Measurements from ENCODE around the gene HDGF.
"Not testable (repeated sequence)": the region's sequence is repeated elsewhere in the genome, so short reads cannot be mapped to it uniquely, and the experiment has no call there.

The HDGF gene

DNA sequence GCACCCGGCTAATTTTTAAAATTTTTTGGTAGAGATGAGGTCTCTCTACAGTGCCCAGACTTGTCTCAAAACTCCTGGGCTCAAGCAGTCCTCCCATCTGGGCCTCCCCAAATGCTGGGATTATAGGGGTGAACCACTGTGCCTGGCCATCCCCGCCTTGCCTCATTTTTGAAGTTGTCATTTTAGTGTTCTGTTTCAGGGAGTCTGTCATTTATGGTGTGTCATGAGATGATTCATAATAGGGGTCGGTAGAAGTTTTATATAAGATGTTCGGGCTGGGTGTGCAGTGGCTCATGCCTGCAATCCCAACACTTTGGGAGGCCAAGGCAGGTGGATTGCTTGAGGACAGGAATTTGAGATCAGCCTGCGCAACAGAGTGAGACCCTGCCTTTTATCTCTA lies 24.3 kb upstream of the HDGF start:
- Mint-ChIP-seq H3K27me3 (ENCODE audit: low read depth) (no peaks in the 10 kb centered on the region), H3K9me3 (no peaks in the 10 kb centered on the region), H3K4me3 (no peak overlapping the region), H3K36me3 (ENCODE audit: low read depth) (peaks cover 17% of the 10 kb centered on the region), H3K27ac (no peak overlapping the region), H3K4me1 (ENCODE audit: low read depth) (peaks cover 35% of the 10 kb centered on the region)
- no peak for DNase-seq (ENCODE audit: low spot score)

DNA sequence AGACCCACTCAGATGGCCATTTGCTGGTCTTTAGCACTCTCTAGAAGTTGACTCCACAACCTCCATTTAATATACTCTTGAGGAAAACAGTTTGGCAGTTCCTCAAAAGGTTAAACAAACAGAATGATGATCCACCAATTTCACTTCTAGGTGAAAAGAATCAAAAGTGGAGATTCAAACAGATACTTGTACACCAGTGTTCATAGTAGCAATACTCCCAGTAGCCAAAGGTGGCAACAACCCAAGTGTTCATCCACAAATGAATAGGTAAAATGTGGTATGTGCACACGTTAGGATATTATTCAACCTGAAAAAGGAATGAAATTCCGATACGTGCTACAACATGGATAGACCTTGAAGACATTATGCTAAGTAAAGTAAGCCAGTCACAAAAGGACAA lies 22.1 kb upstream of the HDGF start:
- Mint-ChIP-seq H3K4me3 (no peak overlapping the region), H3K9me3 (no peaks in the 10 kb centered on the region), H3K4me1 (ENCODE audit: low read depth) (peaks cover 49% of the 10 kb centered on the region), H3K36me3 (ENCODE audit: low read depth) (peaks cover 26% of the 10 kb centered on the region), H3K27me3 (ENCODE audit: low read depth) (no peaks in the 10 kb centered on the region), H3K27ac (no peak overlapping the region)
- DNase-seq (ENCODE audit: low spot score), result no peak

DNA sequence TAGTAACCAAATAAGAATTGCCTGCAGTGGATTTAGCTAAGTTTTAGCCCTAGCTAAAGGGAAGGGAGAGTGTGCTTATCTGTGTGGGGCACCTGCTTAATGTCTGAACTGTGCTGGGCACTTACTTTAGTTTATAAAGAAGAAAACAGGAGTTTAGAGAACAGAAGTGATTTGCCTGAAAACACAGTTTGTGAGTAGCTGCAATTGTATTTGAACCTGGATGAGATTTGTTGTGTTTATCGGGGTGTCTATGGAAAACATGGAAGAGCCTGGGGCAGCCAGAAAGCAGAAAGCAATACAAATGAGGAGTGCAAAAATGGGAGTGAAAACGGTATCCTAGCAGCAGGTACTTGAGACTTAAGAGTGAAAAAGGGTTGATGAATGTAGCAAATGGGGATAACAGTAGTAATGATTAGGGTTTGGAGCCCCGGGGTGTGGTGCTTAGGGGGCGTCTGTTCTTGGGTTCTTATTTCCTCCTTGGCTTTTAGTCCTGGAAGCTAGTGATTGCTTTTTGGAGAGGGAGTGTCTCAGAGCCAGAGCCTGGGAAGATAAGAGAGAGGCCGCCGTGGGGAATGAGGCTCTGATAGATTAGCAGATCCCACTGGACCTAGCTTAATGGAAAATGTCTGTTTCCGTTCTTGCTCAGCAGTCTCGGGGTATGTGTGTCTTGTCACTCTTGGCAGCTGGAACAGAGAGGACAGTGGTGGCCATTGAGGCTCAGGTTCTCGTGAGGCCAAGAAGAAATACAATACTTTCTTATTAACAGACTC lies 21.4 kb upstream of the HDGF start:
- H3K27me3 Mint-ChIP-seq (ENCODE audit: low read depth), result no peaks in the 10 kb centered on the region
- peak overlapping the region; percentile 5 for H3K27ac Mint-ChIP-seq
- H3K9me3 Mint-ChIP-seq, result no peaks in the 10 kb centered on the region
- peaks cover 31% of the 10 kb centered on the region for H3K36me3 Mint-ChIP-seq (ENCODE audit: low read depth)
- no peak overlapping the region for H3K4me3 Mint-ChIP-seq
- H3K4me1 Mint-ChIP-seq (ENCODE audit: low read depth), result peaks cover 49% of the 10 kb centered on the region
- DNase-seq (ENCODE audit: low spot score), result no peak

DNA sequence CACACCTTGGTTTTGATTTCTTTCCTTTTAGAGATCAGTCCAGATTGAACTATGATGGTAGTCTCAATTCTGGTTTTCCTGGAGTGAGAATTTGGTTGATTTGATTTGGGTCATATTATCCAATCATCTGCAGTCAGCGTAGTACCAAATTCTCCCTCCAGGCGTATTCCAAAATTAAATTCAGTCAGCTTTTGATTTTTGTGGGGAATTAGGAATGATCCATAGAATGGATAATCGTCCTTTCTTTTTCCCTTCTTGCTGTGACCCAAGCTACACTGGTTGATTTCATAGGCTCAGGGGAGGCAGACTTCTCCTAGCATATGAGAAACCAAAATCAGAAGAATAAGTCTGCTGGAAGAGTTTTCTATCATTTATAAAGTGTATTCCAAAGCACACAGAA lies 20.7 kb upstream of the HDGF start:
- H3K4me3 Mint-ChIP-seq, result no peak overlapping the region
- H3K27ac Mint-ChIP-seq, result no peak overlapping the region
- no peaks in the 10 kb centered on the region for H3K9me3 Mint-ChIP-seq
- H3K4me1 Mint-ChIP-seq (ENCODE audit: low read depth), result peaks cover 43% of the 10 kb centered on the region
- DNase-seq (ENCODE audit: low spot score), result no peak
- H3K36me3 Mint-ChIP-seq (ENCODE audit: low read depth), result peaks cover 31% of the 10 kb centered on the region
- H3K27me3 Mint-ChIP-seq (ENCODE audit: low read depth), result no peaks in the 10 kb centered on the region

DNA sequence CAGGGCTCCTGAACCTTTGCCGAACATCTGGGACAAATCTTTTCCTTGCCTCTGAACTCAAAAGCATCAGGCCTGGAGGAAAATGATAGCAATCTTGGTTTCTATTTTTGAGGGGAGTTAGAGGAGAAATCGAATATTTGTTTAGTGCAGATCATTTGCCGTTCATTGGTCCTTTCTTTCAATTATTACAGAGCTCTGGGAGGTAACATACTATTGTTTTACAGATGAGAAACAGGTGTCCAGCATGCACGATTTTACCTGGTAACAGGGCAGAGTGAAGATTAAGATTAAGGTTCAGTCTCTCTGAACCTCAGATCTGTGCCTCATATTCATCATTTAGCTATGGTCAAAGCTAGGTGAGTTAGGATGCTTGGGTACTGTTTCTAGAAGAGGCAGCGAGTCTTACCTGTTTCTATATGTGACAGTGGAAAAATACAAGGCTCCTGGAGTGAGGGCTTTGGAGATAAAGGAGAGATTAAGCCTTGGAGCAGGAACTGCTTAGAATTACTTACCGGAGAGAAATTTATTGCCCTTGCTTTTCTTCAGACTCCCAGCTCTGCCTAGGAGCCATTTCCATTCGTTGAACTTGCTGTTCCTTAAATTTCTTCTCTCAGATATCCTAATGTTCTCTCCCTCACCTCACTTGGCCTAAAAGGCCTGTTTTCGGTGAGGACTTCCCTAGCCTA lies 17.3 kb upstream of the HDGF start:
- H3K9me3 Mint-ChIP-seq, result no peaks in the 10 kb centered on the region
- H3K4me3 Mint-ChIP-seq, result no peak overlapping the region
- no peak overlapping the region for H3K27ac Mint-ChIP-seq
- peaks cover 29% of the 10 kb centered on the region for H3K36me3 Mint-ChIP-seq (ENCODE audit: low read depth)
- no peaks in the 10 kb centered on the region for H3K27me3 Mint-ChIP-seq (ENCODE audit: low read depth)
- H3K4me1 Mint-ChIP-seq (ENCODE audit: low read depth), result peaks cover 42% of the 10 kb centered on the region
- no peak for DNase-seq (ENCODE audit: low spot score)

DNA sequence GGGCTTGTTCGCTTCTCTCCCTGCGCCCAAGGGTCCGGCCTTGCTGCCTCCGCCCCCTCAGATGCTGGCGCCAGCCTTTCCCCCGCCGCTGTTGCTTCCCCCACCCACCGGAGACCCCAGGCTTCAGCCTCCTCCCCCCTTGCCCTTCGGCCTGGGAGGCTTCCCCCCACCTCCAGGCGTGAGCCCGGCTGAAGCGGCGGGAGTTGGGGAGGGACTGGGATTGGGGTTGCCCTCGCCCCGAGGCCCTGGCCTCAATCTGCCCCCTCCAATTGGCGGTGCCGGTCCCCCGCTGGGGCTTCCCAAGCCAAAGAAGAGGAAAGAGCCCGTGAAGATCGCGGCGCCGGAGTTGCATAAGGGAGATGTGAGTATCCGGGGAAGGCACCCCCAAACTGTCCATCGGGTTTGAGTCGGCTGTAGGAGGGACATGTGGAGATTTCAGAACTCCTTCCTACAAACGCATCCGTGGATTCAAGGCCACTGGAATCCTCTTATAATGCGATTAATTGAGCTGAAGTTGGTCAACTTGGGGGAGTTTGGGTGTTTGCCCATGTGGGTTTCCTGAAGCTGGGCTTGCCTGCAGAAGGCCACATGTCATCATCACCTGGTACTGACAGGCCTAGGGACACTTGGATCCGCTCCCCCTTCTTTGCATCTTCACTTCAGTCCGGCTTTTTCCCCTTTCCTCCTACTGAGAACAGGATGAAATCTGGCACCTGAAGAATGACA lies 16.6 kb upstream of the HDGF start:
- H3K27me3 Mint-ChIP-seq (ENCODE audit: low read depth), result no peaks in the 10 kb centered on the region
- no peak overlapping the region for H3K4me3 Mint-ChIP-seq
- H3K27ac Mint-ChIP-seq, result no peak overlapping the region
- H3K4me1 Mint-ChIP-seq (ENCODE audit: low read depth), result peaks cover 38% of the 10 kb centered on the region
- peak; percentile 54 for DNase-seq (ENCODE audit: low spot score)
- peaks cover 24% of the 10 kb centered on the region for H3K36me3 Mint-ChIP-seq (ENCODE audit: low read depth)
- no peaks in the 10 kb centered on the region for H3K9me3 Mint-ChIP-seq

DNA sequence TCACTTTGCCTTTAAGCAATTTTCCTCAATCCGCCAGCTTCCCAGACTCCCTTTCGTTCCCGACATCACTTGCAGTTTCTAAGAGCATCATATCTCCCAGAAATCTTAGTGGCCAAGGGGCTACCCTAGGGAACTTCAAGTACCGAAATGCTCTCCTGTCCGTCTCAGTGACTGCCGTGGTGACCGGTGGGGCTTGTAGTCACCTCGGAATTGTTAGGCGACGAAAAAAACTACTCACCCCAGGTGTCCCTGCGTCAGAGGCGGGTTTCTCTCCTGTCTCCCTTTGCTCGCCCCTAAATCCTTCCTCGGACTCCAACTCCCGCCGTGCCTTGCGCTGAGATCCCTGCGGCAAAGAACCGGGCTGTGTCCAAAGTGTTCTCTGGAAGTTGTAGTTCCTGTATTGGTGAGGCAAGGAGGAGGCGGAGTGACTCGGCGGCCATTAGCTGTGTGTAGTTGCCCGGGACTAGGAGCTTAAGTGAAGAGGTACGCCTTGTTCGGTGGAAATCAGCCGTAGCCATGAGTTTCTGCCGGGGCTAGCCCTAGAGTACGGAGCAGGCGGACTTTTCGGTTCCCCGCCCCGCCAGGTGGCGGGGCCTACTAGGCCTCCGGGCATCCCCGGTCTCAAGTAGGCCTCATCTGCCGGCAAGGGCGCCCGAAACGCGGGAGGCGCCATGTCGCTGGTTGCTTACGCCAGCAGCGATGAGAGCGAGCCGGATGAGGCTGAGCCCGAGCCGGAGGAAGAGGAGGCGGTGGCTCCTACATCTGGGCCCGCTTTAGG lies 15.8 kb upstream of the HDGF start, which contains the start of gene PRCC:
TSS of gene PRCC (plus strand) at position 435 of the 778 bp plus-strand sequence. CDS start at position 672, 237 bp downstream.
- Mint-ChIP-seq H3K4me1 (ENCODE audit: low read depth) (peaks cover 32% of the 10 kb centered on the region), H3K9me3 (no peaks in the 10 kb centered on the region), H3K36me3 (ENCODE audit: low read depth) (peaks cover 20% of the 10 kb centered on the region), H3K27ac (no peak within 1 kb of the TSS), H3K27me3 (ENCODE audit: low read depth) (no peaks in the 10 kb centered on the region), H3K4me3 (no peak within 1 kb of the TSS)
- peak; percentile 98 for DNase-seq (ENCODE audit: low spot score)

DNA sequence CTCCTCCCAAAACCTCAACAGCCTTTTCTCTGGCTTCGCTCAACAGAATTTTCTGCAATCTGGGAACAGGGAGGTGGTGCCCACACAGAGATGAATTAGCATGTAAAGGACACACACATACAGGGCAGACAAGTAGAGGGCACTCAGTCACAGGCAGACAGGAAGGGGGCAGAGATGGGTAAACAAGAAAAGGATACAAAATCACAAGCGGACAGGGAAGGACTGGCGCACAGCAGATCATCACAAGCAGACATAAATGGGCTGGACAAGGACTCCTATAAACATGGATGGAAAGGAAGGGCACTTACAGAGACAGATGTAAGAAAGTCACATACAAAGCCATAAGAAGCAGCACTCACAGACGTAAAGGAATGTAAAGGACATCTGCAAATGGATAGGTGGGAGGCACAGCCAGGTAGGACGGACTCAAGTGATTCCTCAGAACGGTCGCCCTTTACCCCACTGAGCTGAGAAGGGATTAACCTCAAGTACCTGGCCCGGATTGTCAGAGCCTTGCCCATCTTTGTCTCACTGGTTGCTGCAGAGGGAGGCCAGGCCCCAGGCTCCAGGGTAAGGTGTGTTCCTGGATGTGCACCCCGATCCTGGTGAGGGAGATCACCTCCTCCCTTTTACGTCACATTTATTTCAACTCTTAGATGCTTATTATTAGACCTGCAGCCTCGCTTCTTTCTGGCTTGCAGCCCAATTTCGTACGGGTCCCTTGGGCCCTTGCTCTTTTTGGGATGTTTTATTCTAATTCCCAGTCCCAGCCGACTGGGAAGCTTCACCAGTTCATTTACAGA lies 15.0 kb upstream of the HDGF start:
- H3K27ac Mint-ChIP-seq, result no peak overlapping the region
- H3K4me1 Mint-ChIP-seq (ENCODE audit: low read depth), result peaks cover 28% of the 10 kb centered on the region
- H3K9me3 Mint-ChIP-seq, result no peaks in the 10 kb centered on the region
- no peak for DNase-seq (ENCODE audit: low spot score)
- no peaks in the 10 kb centered on the region for H3K27me3 Mint-ChIP-seq (ENCODE audit: low read depth)
- no peak overlapping the region for H3K4me3 Mint-ChIP-seq
- peaks cover 20% of the 10 kb centered on the region for H3K36me3 Mint-ChIP-seq (ENCODE audit: low read depth)

DNA sequence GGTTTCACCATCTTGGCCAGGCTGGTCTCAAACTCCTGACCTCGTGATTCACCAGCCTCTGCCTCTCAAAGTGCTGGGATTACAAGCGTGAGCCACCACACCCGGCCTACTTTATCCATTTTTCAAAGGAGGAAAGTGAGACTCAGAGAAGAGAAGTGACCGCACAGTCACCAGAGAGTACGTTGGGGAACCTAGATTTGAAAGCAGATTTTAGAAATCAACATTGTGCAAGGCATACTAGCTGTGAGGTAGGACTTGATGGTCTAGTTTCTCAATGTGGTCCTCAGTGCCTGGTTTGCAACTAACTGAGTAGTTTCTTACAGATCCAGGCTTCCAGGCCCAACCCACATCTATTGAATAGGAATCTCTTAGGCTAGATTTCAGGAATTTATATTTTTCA lies 14.2 kb upstream of the HDGF start:
- no peak overlapping the region for H3K4me3 Mint-ChIP-seq
- H3K27ac Mint-ChIP-seq, result no peak overlapping the region
- DNase-seq (ENCODE audit: low spot score), result no peak
- no peaks in the 10 kb centered on the region for H3K9me3 Mint-ChIP-seq
- peaks cover 13% of the 10 kb centered on the region for H3K36me3 Mint-ChIP-seq (ENCODE audit: low read depth)
- peaks cover 21% of the 10 kb centered on the region for H3K4me1 Mint-ChIP-seq (ENCODE audit: low read depth)
- no peaks in the 10 kb centered on the region for H3K27me3 Mint-ChIP-seq (ENCODE audit: low read depth)

DNA sequence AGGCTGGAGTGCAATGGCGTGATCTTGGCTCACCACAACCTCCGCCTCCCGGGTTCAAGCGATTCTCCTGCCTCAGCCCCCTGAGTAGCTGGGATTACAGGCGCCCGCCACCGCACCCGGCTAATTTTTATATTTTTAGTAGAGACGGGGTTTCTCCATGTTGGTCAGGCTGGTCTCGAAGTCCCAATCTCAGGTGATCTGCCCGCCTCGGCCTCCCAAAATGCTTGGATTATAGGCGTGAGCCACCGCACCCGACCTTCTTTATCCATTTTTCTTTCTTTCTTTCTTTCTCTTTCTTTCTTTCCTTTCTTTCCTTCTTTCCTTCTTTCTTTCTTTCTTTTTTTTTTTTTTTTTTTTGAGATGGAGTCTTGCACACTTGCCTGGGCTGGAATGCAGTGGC lies 13.7 kb upstream of the HDGF start:
- not testable (repeated sequence) for H3K4me3 Mint-ChIP-seq; H3K27me3 Mint-ChIP-seq (ENCODE audit: low read depth); H3K27ac Mint-ChIP-seq; H3K9me3 Mint-ChIP-seq; DNase-seq (ENCODE audit: low spot score)
- peaks cover 20% of the 10 kb centered on the region for H3K4me1 Mint-ChIP-seq (ENCODE audit: low read depth)
- H3K36me3 Mint-ChIP-seq (ENCODE audit: low read depth), result peaks cover 11% of the 10 kb centered on the region

DNA sequence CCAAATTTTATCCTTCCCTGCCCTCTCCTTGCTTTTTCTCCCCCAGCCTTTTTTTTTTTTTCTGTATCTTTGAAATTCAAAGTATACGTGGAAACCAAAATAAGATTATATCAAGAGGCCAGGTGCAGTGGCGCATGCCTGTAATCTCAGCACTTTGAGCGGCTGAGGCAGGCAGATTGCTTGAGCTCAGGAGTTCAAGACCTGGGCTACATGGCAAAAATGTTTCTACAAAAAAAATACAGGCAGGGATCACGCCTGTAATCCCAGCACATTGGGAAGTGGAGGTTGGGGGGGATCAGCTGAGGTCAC lies 9.3 kb upstream of the HDGF start:
- Mint-ChIP-seq H3K36me3 (ENCODE audit: low read depth) (no peaks in the 10 kb centered on the region), H3K4me3 (no peak overlapping the region), H3K27ac (no peak overlapping the region), H3K27me3 (ENCODE audit: low read depth) (no peaks in the 10 kb centered on the region), H3K9me3 (no peaks in the 10 kb centered on the region), H3K4me1 (ENCODE audit: low read depth) (no peaks in the 10 kb centered on the region)
- no peak for DNase-seq (ENCODE audit: low spot score)

DNA sequence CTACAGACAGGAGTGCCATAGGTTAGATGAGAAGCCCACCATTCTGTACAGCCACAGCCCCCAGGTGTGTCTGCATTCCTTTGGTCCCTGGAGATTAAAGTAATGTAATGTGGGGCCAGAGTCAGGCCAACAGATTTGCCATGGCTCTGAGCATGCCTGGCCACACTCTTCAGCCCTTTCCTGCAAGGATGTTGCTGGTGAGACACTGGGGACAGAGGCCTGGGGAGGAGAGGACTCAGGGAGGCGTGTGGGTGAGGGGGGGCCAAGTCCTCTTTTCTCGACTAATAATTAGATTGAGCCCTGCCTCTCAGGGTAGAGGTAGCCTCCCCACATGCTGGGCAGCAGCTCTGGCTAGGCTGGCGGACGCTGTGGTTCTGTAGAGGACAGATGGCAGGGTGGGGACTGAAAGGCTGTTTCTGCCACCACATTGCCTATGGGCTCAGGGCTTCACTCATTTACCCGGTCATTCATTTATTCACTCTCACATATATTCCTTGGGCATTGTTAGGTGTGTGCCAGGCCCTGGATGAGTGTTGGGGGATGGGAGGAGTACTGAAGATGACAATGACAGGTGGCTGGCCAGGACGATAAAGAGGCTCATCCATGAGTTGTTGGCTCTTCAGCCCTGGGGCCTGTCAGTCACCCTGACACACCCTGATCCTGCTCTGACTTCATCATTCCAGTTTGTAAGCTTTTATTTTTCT lies 8.8 kb upstream of the HDGF start:
- Mint-ChIP-seq H3K27ac (no peak overlapping the region), H3K27me3 (ENCODE audit: low read depth) (no peaks in the 10 kb centered on the region), H3K4me3 (no peak overlapping the region), H3K9me3 (no peaks in the 10 kb centered on the region), H3K4me1 (ENCODE audit: low read depth) (no peaks in the 10 kb centered on the region), H3K36me3 (ENCODE audit: low read depth) (no peaks in the 10 kb centered on the region)
- DNase-seq (ENCODE audit: low spot score), result no peak
